Measurements from ENCODE around the gene AKAP13. TPM values are rescaled to one million over a fixed set of nuclear protein-coding genes. Genes with fewer than 3 reads are reported as not detected.

The AKAP13 gene
- polyA plus RNA-seq, 1 donor from 2014 or later: 10.0 TPM

DNA sequence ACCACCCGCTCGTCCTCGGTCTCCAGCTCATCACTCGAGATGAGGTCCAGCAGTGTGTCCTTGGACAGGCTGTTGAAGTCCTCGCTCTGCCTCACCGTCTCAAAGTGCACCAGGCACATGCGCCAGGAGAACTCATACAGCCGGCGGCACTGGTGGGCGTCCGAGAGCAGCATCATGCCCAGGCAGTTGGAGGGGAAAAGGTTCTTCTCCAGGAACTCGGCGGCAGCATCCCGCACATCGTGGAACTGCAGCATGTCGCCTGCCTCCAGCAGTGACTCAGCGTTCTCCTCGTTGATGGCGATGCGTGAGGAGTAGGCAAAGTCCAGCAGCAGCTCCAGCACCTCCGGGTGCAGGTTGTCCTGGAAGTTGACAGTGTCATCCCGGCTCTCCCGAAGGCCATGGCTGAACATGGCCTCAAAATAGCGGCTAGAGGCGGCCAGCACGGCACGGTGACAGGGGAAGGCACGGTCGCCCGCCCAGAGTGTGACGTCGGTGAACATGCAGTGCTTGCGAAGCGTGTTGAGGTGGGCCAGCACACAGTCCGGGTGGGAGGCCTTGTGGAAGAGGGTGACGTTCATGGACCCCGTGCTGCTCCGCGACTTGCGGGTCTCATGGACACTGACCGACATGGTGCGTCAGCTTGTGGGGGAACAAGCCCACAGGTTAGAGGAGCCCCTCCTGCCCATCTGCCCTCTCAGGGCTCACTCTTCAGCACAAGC is 388.9 kb downstream of the AKAP13 start:
- Histone ChIP-seq H3K9me2 (ENCODE audit: insufficient read depth, low read length) (no peaks in the 10 kb centered on the region), H2AFZ (ENCODE audit: low read depth, low read length) (no peak overlapping the region), H3K9ac (ENCODE audit: low read length) (no peak overlapping the region), H3K27me3 (ENCODE audit: insufficient read depth, low read depth, low read length) (no peaks in the 10 kb centered on the region), H3K4me3 (ENCODE audit: low read length) (no peak overlapping the region), H3K9me3 (ENCODE audit: low read length) (peaks cover 13% of the 10 kb centered on the region), H3F3A (ENCODE audit: insufficient read depth, low read length, poor library complexity, severe bottlenecking) (no peaks in the 10 kb centered on the region), H3K79me2 (replicated peaks; ENCODE audit: insufficient read depth, low read length) (peaks cover 55% of the 10 kb centered on the region), H4K20me1 (ENCODE audit: insufficient read depth) (no peaks in the 10 kb centered on the region), H3K36me3 (ENCODE audit: insufficient read depth, low read length) (peaks cover 19% of the 10 kb centered on the region), H3K4me2 (ENCODE audit: low read length) (no peak overlapping the region), H3K27ac (ENCODE audit: low read length) (no peak overlapping the region)
- TF ChIP-seq EZH2 (IDR thresholded peaks at IDR 0.05; ENCODE audit: borderline replicate concordance, insufficient read depth, low read length, poor library complexity, severe bottlenecking) (no peak), TAF1 (IDR thresholded peaks at IDR 0.05; ENCODE audit: low read depth) (no peak), POLR2AphosphoS5 (IDR thresholded peaks at IDR 0.05) (no peak), SMC3 (conservative IDR thresholded peaks at IDR 0.05; ENCODE audit: poor library complexity) (no peak), RAD21 (conservative IDR thresholded peaks at IDR 0.05) (no peak), EP300 (conservative IDR thresholded peaks at IDR 0.05; ENCODE audit: poor library complexity, severe bottlenecking) (no peak), MXI1 (conservative IDR thresholded peaks at IDR 0.05; ENCODE audit: poor library complexity, severe bottlenecking) (no peak)
- TF ChIP-seq, protein P1, sequence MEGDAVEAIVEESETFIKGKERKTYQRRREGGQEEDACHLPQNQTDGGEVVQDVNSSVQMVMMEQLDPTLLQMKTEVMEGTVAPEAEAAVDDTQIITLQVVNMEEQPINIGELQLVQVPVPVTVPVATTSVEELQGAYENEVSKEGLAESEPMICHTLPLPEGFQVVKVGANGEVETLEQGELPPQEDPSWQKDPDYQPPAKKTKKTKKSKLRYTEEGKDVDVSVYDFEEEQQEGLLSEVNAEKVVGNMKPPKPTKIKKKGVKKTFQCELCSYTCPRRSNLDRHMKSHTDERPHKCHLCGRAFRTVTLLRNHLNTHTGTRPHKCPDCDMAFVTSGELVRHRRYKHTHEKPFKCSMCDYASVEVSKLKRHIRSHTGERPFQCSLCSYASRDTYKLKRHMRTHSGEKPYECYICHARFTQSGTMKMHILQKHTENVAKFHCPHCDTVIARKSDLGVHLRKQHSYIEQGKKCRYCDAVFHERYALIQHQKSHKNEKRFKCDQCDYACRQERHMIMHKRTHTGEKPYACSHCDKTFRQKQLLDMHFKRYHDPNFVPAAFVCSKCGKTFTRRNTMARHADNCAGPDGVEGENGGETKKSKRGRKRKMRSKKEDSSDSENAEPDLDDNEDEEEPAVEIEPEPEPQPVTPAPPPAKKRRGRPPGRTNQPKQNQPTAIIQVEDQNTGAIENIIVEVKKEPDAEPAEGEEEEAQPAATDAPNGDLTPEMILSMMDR (IDR thresholded peaks at IDR 0.05; ENCODE audit: poor library complexity, severe bottlenecking): no peak
- TF ChIP-seq, protein P2, sequence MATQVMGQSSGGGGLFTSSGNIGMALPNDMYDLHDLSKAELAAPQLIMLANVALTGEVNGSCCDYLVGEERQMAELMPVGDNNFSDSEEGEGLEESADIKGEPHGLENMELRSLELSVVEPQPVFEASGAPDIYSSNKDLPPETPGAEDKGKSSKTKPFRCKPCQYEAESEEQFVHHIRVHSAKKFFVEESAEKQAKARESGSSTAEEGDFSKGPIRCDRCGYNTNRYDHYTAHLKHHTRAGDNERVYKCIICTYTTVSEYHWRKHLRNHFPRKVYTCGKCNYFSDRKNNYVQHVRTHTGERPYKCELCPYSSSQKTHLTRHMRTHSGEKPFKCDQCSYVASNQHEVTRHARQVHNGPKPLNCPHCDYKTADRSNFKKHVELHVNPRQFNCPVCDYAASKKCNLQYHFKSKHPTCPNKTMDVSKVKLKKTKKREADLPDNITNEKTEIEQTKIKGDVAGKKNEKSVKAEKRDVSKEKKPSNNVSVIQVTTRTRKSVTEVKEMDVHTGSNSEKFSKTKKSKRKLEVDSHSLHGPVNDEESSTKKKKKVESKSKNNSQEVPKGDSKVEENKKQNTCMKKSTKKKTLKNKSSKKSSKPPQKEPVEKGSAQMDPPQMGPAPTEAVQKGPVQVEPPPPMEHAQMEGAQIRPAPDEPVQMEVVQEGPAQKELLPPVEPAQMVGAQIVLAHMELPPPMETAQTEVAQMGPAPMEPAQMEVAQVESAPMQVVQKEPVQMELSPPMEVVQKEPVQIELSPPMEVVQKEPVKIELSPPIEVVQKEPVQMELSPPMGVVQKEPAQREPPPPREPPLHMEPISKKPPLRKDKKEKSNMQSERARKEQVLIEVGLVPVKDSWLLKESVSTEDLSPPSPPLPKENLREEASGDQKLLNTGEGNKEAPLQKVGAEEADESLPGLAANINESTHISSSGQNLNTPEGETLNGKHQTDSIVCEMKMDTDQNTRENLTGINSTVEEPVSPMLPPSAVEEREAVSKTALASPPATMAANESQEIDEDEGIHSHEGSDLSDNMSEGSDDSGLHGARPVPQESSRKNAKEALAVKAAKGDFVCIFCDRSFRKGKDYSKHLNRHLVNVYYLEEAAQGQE (IDR thresholded peaks at IDR 0.05; ENCODE audit: borderline replicate concordance): no peak

DNA sequence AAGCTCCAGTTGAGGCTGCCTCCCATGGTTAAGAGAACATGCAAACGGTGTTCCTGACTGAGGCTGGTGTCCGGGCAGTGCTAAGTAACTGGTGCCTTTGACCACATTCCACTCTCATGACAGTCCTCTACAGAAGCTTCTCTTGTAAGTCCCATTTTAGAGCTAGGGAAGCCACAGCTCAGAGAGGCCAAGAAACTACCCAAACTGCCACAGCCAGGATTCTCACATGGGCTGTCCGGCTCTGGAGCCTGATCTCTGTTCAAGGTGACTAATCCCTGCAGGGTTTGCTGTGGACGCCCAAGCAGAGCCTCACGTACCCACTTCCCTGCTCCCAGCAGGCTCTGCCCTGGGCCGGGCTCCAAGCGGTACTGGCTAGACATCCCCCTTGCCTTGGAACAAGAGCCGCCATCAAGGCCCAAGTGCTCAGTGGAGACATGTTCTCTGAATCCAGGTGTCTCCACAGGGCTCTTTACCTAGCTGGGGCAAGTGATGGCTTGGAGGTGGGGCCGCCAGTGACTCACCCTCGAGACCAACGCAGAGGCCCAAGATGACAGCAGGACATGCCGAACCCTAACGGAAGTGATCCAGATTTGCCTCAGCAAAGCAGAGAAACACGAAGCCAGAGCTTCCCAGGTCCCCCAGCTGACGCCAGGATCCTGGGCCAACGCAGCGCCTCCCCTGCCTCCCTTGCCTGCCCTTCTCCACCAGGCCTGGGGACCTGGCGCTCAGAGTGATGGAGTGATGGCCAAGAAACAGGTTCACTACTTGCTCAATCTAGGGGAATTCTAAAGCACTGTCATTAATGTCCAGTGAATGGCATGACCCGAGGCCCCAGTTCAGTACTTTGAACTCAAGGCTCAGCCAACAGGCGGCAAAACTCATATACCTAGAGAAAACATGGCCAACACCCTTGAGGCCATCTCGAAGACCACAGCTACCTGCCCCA is 390.0 kb downstream of the AKAP13 start:
- H3F3A ChIP-seq (ENCODE audit: insufficient read depth, low read length, poor library complexity, severe bottlenecking): no peaks in the 10 kb centered on the region
- no peaks in the 10 kb centered on the region for H3K9me2 ChIP-seq (ENCODE audit: insufficient read depth, low read length)
- H3K9me3 ChIP-seq (ENCODE audit: low read length): peaks cover 13% of the 10 kb centered on the region
- H3K27me3 ChIP-seq (ENCODE audit: insufficient read depth, low read depth, low read length): no peaks in the 10 kb centered on the region
- no peak overlapping the region for H3K4me2 ChIP-seq (ENCODE audit: low read length)
- no peak overlapping the region for H2AFZ ChIP-seq (ENCODE audit: low read depth, low read length)
- H3K9ac ChIP-seq (ENCODE audit: low read length): no peak overlapping the region
- peaks cover 59% of the 10 kb centered on the region for H3K79me2 ChIP-seq (replicated peaks; ENCODE audit: insufficient read depth, low read length)
- H4K20me1 ChIP-seq (ENCODE audit: insufficient read depth): no peaks in the 10 kb centered on the region
- TF ChIP-seq RAD21 (conservative IDR thresholded peaks at IDR 0.05): no peak
- TF ChIP-seq TAF1 (IDR thresholded peaks at IDR 0.05; ENCODE audit: low read depth): no peak
- TF ChIP-seq SMC3 (conservative IDR thresholded peaks at IDR 0.05; ENCODE audit: poor library complexity): no peak
- TF ChIP-seq EZH2 (IDR thresholded peaks at IDR 0.05; ENCODE audit: borderline replicate concordance, insufficient read depth, low read length, poor library complexity, severe bottlenecking): no peak
- no peak for TF ChIP-seq POLR2AphosphoS5 (IDR thresholded peaks at IDR 0.05)
- TF ChIP-seq, protein P2 (IDR thresholded peaks at IDR 0.05; ENCODE audit: borderline replicate concordance): no peak
- TF ChIP-seq, protein P1 (IDR thresholded peaks at IDR 0.05; ENCODE audit: poor library complexity, severe bottlenecking): no peak
- TF ChIP-seq MXI1 (conservative IDR thresholded peaks at IDR 0.05; ENCODE audit: poor library complexity, severe bottlenecking): no peak
- TF ChIP-seq EP300 (conservative IDR thresholded peaks at IDR 0.05; ENCODE audit: poor library complexity, severe bottlenecking): no peak
- peaks cover 19% of the 10 kb centered on the region for H3K36me3 ChIP-seq (ENCODE audit: insufficient read depth, low read length)
- H3K4me3 ChIP-seq (ENCODE audit: low read length): no peak overlapping the region
- H3K27ac ChIP-seq (ENCODE audit: low read length): no peak overlapping the region

Measured in neural cell (in vitro differentiated cells).